ENCODE data around the gene IQGAP3.

Gene IQGAP3

GRCh38 chr1:156480016-156480370, 92.4 kb downstream of the IQGAP3 start:
- DNase-seq = no peak

GRCh38 chr1:156479093-156480015, 93.0 kb downstream of the IQGAP3 start:
- no peak for DNase-seq

- no peak for DNase-seq
These were observed 94.1 kb downstream of the IQGAP3 start for GRCh38 chr1:156478250-156478627.

- no peak for DNase-seq
These were observed 94.7 kb downstream of the IQGAP3 start for GRCh38 chr1:156477526-156478249.

- DNase-seq = no peak
These were observed 95.7 kb downstream of the IQGAP3 start for GRCh38 chr1:156476501-156477298.

GRCh38 chr1:156475568-156476500, 96.5 kb downstream of the IQGAP3 start:
- no peak for DNase-seq
